Measurements from ENCODE around the gene HASPIN.

DNA sequence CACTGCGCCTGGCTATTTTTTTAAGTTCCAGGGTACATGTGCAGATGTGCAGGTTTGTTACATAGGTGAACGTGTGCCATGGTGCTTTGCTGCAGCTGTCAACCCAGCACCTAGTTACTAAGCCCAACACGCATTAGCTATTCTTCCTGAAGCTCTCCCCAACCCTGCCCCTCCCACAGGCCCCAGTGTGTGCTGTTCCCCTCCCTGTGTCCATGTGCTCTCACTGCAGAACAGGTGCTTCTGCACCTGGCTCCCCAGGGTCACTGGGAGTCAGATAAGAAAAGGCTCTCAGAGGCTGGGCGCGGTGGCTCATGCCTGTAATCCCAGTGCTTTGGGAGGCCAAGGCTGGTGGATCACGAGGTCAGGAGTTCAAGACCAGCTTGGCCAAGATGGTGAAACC, 6.2 kb downstream of the HASPIN start:
- no peak for TF ChIP-seq POLR2AphosphoS5 (IDR thresholded peaks at IDR 0.05)
- TF ChIP-seq, protein P1, sequence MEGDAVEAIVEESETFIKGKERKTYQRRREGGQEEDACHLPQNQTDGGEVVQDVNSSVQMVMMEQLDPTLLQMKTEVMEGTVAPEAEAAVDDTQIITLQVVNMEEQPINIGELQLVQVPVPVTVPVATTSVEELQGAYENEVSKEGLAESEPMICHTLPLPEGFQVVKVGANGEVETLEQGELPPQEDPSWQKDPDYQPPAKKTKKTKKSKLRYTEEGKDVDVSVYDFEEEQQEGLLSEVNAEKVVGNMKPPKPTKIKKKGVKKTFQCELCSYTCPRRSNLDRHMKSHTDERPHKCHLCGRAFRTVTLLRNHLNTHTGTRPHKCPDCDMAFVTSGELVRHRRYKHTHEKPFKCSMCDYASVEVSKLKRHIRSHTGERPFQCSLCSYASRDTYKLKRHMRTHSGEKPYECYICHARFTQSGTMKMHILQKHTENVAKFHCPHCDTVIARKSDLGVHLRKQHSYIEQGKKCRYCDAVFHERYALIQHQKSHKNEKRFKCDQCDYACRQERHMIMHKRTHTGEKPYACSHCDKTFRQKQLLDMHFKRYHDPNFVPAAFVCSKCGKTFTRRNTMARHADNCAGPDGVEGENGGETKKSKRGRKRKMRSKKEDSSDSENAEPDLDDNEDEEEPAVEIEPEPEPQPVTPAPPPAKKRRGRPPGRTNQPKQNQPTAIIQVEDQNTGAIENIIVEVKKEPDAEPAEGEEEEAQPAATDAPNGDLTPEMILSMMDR (IDR thresholded peaks at IDR 0.05): no peak
- TF ChIP-seq EP300 (IDR thresholded peaks at IDR 0.05): no peak
- no peak for TF ChIP-seq POLR2A (IDR thresholded peaks at IDR 0.05)
